ENCODE results near the gene GAN. TPM values are rescaled to one million over a fixed set of nuclear protein-coding genes. Genes with fewer than 3 reads are reported as not detected.

The GAN gene
- total RNA-seq, 6 experiments from 2014 or later: 5.6 to 8.6 (median 6.2) TPM

DNA sequence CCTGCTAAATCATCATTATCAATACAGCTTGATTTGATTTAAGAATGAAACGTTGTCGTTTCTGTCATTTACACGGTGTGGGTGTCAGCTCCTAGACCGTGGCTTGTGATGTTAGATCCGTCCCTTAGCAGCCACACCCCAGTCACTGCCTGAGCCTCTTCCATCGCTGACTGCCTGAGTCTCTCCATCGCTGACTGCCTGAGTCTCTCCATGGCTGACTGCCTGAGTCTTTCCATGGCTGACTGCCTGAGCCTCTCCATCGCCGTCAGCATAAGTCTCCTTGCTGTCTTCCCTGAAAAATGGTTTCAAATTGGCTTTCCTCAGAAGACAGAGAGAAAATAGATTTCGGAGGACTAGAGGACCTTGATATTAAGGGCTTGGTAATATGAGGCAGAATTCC lies 76.1 kb downstream of the GAN start:
- Mint-ChIP-seq H3K4me3 (no peak overlapping the region), H3K27me3 (ENCODE audit: insufficient read depth) (no peaks in the 10 kb centered on the region), H3K27ac (no peak overlapping the region), H3K36me3 (ENCODE audit: low read depth) (peaks cover 15% of the 10 kb centered on the region), H3K9me3 (no peaks in the 10 kb centered on the region), H3K4me1 (ENCODE audit: low read depth) (no peaks in the 10 kb centered on the region)
- DNase-seq: no peak
- TF ChIP-seq CTCF (IDR thresholded peaks at IDR 0.05): no peak

- Mint-ChIP-seq H3K4me1 (ENCODE audit: low read depth) (no peaks in the 10 kb centered on the region), H3K9me3 (no peaks in the 10 kb centered on the region), H3K4me3 (no peak overlapping the region), H3K27me3 (ENCODE audit: insufficient read depth) (no peaks in the 10 kb centered on the region), H3K36me3 (ENCODE audit: low read depth) (peaks cover 15% of the 10 kb centered on the region), H3K27ac (no peak overlapping the region)
- DNase-seq: no peak
- TF ChIP-seq CTCF (IDR thresholded peaks at IDR 0.05): no peak
Observed at GRCh38 chr16:81392011-81392410, 77.2 kb downstream of the GAN start.

GRCh38 chr16:81394416-81394815 lies 79.7 kb downstream of the GAN start:
- no peak for DNase-seq
- TF ChIP-seq CTCF (IDR thresholded peaks at IDR 0.05): no peak
- Mint-ChIP-seq H3K9me3 (peaks cover 7% of the 10 kb centered on the region), H3K27me3 (ENCODE audit: insufficient read depth) (no peaks in the 10 kb centered on the region; the same call in 1 of the 2 replicates), H3K4me3 (no peak overlapping the region), H3K36me3 (ENCODE audit: low read depth) (peaks cover 22% of the 10 kb centered on the region), H3K4me1 (ENCODE audit: low read depth) (no peaks in the 10 kb centered on the region), H3K27ac (no peak overlapping the region)

GRCh38 chr16:81394966-81395655 lies 80.3 kb downstream of the GAN start:
- Mint-ChIP-seq H3K4me3 (no peak overlapping the region), H3K27ac (no peak overlapping the region), H3K9me3 (peaks cover 13% of the 10 kb centered on the region), H3K27me3 (ENCODE audit: insufficient read depth) (no peaks in the 10 kb centered on the region; the same call in 1 of the 2 replicates), H3K36me3 (ENCODE audit: low read depth) (peaks cover 26% of the 10 kb centered on the region), H3K4me1 (ENCODE audit: low read depth) (no peaks in the 10 kb centered on the region)
- no peak for TF ChIP-seq CTCF (IDR thresholded peaks at IDR 0.05)
- DNase-seq: no peak

- Mint-ChIP-seq H3K9me3 (peaks cover 19% of the 10 kb centered on the region), H3K36me3 (ENCODE audit: low read depth) (peaks cover 18% of the 10 kb centered on the region), H3K4me3 (no peak overlapping the region), H3K27me3 (ENCODE audit: insufficient read depth) (peaks cover 4% of the 10 kb centered on the region), H3K4me1 (ENCODE audit: low read depth) (peaks cover 13% of the 10 kb centered on the region), H3K27ac (no peak overlapping the region)
- TF ChIP-seq CTCF (IDR thresholded peaks at IDR 0.05): no peak
- DNase-seq: no peak
Observed at GRCh38 chr16:81397058-81397878, 82.5 kb downstream of the GAN start.
